H9 (cell line): ENCODE data around the gene SCNN1G. TPM values are rescaled to one million over a fixed set of nuclear protein-coding genes. Genes with fewer than 3 reads are reported as not detected.

ENCODE experiments used
- DNase-seq: peaks from one replicate; pipeline ENCODE4 v3.0.0-alpha.2; 2017
- H2AFZ ChIP-seq: one replicate; pipeline ENCODE4 v1.6.1; 2013; ENCODE audit warnings: mild to moderate bottlenecking, low read length, control low read depth, moderate library complexity
- H2AK5ac ChIP-seq: 2 replicates; pipeline ENCODE4 v1.6.1; 2013; ENCODE audit warnings: low read length, control low read depth, mixed read lengths; ENCODE audit not compliant: insufficient read length
- H2BK120ac ChIP-seq: one replicate; pipeline ENCODE4 v1.6.1; 2013; ENCODE audit warnings: low read depth, mild to moderate bottlenecking, low read length, control low read depth, inconsistent platforms; ENCODE audit not compliant: poor library complexity, severe bottlenecking
- H2BK12ac ChIP-seq: 2 replicates; pipeline ENCODE4 v1.6.1; 2013; ENCODE audit warnings: low read length, control low read depth, mixed read lengths, low read depth; ENCODE audit not compliant: insufficient read length
- H2BK15ac ChIP-seq: 2 replicates; pipeline ENCODE4 v1.6.1; 2013; ENCODE audit warnings: low read depth, low read length, control low read depth
- H2BK20ac ChIP-seq: one replicate; pipeline ENCODE4 v1.6.1; 2013; ENCODE audit warnings: low read depth, mild to moderate bottlenecking, low read length, control low read depth, inconsistent platforms; ENCODE audit not compliant: poor library complexity, severe bottlenecking
- H2BK5ac ChIP-seq: 2 replicates; pipeline ENCODE4 v1.6.1; 2013; ENCODE audit warnings: low read length, control low read depth, mixed read lengths; ENCODE audit not compliant: insufficient read length
- H3K14ac ChIP-seq: 2 replicates; pipeline ENCODE4 v1.6.1; 2013; ENCODE audit warnings: low read length, control low read depth; ENCODE audit not compliant: insufficient read depth
- H3K18ac ChIP-seq: 2 replicates; pipeline ENCODE4 v1.6.1; 2013; ENCODE audit warnings: low read depth, mild to moderate bottlenecking, mixed read lengths, low read length, control low read depth; ENCODE audit not compliant: insufficient read length
- H3K23ac ChIP-seq: 2 replicates; pipeline ENCODE4 v1.6.1; 2013; ENCODE audit warnings: low read length, control low read depth, mixed read lengths, low read depth; ENCODE audit not compliant: insufficient read length
- H3K23me2 ChIP-seq: 2 replicates; pipeline ENCODE4 v1.6.1; 2013; ENCODE audit warnings: low read depth, mild to moderate bottlenecking, mixed read lengths, low read length, control low read depth; ENCODE audit not compliant: insufficient read length, poor library complexity, severe bottlenecking
- H3K27ac ChIP-seq: 2 replicates; pipeline ENCODE4 v1.5.1; 2013; ENCODE audit warnings: low read length, control low read depth, mixed read lengths, low read depth; ENCODE audit not compliant: insufficient read length
- H3K27me3 ChIP-seq: 2 replicates; pipeline ENCODE4 v1.6.1; 2013; ENCODE audit warnings: low read length, control low read depth, inconsistent platforms; ENCODE audit not compliant: insufficient read depth
- H3K4ac ChIP-seq: 2 replicates; pipeline ENCODE4 v1.6.1; 2013; ENCODE audit warnings: low read depth, mild to moderate bottlenecking, control low read depth, inconsistent platforms, low read length, moderate library complexity
- H3K4me1 ChIP-seq: 2 replicates; pipeline ENCODE4 v1.6.1; 2013; ENCODE audit warnings: low read length, control low read depth, inconsistent platforms; ENCODE audit not compliant: insufficient read depth
- H3K4me2 ChIP-seq: 2 replicates; pipeline ENCODE4 v1.6.1; 2013; ENCODE audit warnings: low read length, control low read depth, mixed read lengths; ENCODE audit not compliant: insufficient read length, insufficient read depth
- H3K56ac ChIP-seq: 2 replicates; pipeline ENCODE4 v1.6.1; 2013; ENCODE audit warnings: low read depth, mild to moderate bottlenecking, mixed read lengths, low read length, control low read depth; ENCODE audit not compliant: insufficient read length
- H3K79me1 ChIP-seq: 2 replicates; pipeline ENCODE4 v1.6.1; 2013; ENCODE audit warnings: low read depth, mild to moderate bottlenecking, moderate library complexity, low read length, control low read depth, inconsistent platforms; ENCODE audit not compliant: insufficient read depth, poor library complexity, severe bottlenecking
- H3K79me2 ChIP-seq: 2 replicates; pipeline ENCODE4 v1.6.1; 2013; ENCODE audit warnings: low read length, control low read depth, inconsistent platforms; ENCODE audit not compliant: insufficient read depth
- H3K9ac ChIP-seq: 2 replicates; pipeline ENCODE4 v1.6.1; 2013; ENCODE audit warnings: low read length, control low read depth, mixed read lengths; ENCODE audit not compliant: insufficient read length; ENCODE audit errors: extremely low read depth
- H3K9me3 ChIP-seq: one replicate; pipeline ENCODE4 v1.6.1; 2013; ENCODE audit warnings: low read depth, low read length, inconsistent platforms; ENCODE audit not compliant: control insufficient read depth
- H3T11ph ChIP-seq: one replicate; pipeline ENCODE4 v1.6.1; 2013; ENCODE audit warnings: mild to moderate bottlenecking, low read length, control low read depth, inconsistent platforms
- H4K20me1 ChIP-seq: one replicate; pipeline ENCODE4 v1.6.1; 2013; ENCODE audit not compliant: control insufficient read depth, insufficient read length, insufficient read depth
- H4K5ac ChIP-seq: 2 replicates; pipeline ENCODE4 v1.6.1; 2013; ENCODE audit warnings: low read depth, mild to moderate bottlenecking, mixed read lengths, low read length, control low read depth; ENCODE audit not compliant: insufficient read length
- H4K8ac ChIP-seq: replicated peaks from 2 replicates; pipeline ENCODE4 v1.6.1; 2013; ENCODE audit warnings: low read length, control low read depth, mixed read lengths, low read depth; ENCODE audit not compliant: insufficient read length
- H4K91ac ChIP-seq: 2 replicates; pipeline ENCODE4 v1.6.1; 2013; ENCODE audit warnings: low read depth, mild to moderate bottlenecking, moderate library complexity, mixed read lengths, low read length, control low read depth; ENCODE audit not compliant: insufficient read length
- H3K27ac Mint-ChIP-seq, 3 experiments: 2 replicates in 2 of 3; 3 replicates in 1 of 3; pipeline ENCODE4 v1.8.0; 2020 to 2021; ENCODE audit warnings: mixed read lengths in 3 of 3, mild to moderate bottlenecking in 1 of 3, moderate library complexity in 1 of 3
- H3K27me3 Mint-ChIP-seq: 2 replicates; pipeline ENCODE4 v1.8.0; 2021; ENCODE audit warnings: low read depth, mild to moderate bottlenecking, moderate library complexity, mixed read lengths
- H3K36me3 Mint-ChIP-seq, 3 experiments: 2 replicates in 2 of 3; 3 replicates in 1 of 3; pipeline ENCODE4 v1.8.0; 2020 to 2021; ENCODE audit warnings: low read depth in 3 of 3, mixed read lengths in 3 of 3; ENCODE audit not compliant: insufficient read depth in 1 of 3
- H3K4me1 Mint-ChIP-seq, 2 experiments: 2 replicates each; pipeline ENCODE4 v1.8.0; 2020; ENCODE audit warnings: mixed read lengths in 2 of 2
- H3K4me3 Mint-ChIP-seq, 2 experiments: 2 replicates in 1 of 2; 3 replicates in 1 of 2; pipeline ENCODE4 v1.8.0; 2020 to 2021; ENCODE audit warnings: mild to moderate bottlenecking in 2 of 2, mixed read lengths in 2 of 2, moderate library complexity in 1 of 2
- H3K9me3 Mint-ChIP-seq, 2 experiments: 2 replicates in 1 of 2; 3 replicates in 1 of 2; pipeline ENCODE4 v1.8.0; 2020; ENCODE audit warnings: mild to moderate bottlenecking in 2 of 2, mixed read lengths in 2 of 2, moderate library complexity in 1 of 2
- WGBS: extraction: QIAGEN DNeasy Blood & Tissue Kit; methylation state at CpG from one replicate; pipeline ENCODE4 v1.1.7; 2013; ENCODE audit warnings: missing lambda C conversion rate, low lambda C conversion rate, mixed read lengths; ENCODE audit not compliant: insufficient read length; ENCODE audit errors: extremely low coverage; 5-methylcytosine and 5-hydroxymethylcytosine counted together
- total RNA-seq: library from RNA; stranded (reverse); gene quantifications from 2 replicates; pipeline ENCODE4 v1.2.1, GENCODE V29; 2021
- TF ChIP-seq, protein P1 (sequence below): fragments of 200-600 bp; sonication (generic); conservative IDR thresholded peaks from 3 replicates; pipeline ENCODE4 v1.8.0; 2021; ENCODE audit warnings: antibody characterized with exemption, mild to moderate bottlenecking

SCNN1G gene
- total RNA-seq, 1 experiment from 2014 or later, result 0.74 TPM

GRCh38 chr16:23223368-23223767, 40.8 kb downstream of the SCNN1G start:
- H4K20me1 ChIP-seq, result no peaks in the 10 kb centered on the region
- H3K4me1 ChIP-seq, result peaks cover 6% of the 10 kb centered on the region; the same call in 1 of the 2 replicates
- peak; percentile 30 for DNase-seq
- H3K4ac ChIP-seq, result no peak overlapping the region
- H3K27ac ChIP-seq, result no peak overlapping the region
- no peak overlapping the region for H2BK120ac ChIP-seq
- H3K36me3 Mint-ChIP-seq, result peaks cover 0 to 2% (median 0%) of the 10 kb centered on the region in 3 experiments; a peak in 1 of 7 replicates
- peak overlapping the region in 2 of 3 experiments; percentile 23 to 81; a peak in 4 of 7 replicates for H3K27ac Mint-ChIP-seq
- H3K9me3 Mint-ChIP-seq, result peaks cover 0 to 2% of the 10 kb centered on the region in 2 experiments; a peak in 1 of 5 replicates
- H3K14ac ChIP-seq, result no peak overlapping the region
- H4K8ac ChIP-seq, result no peak overlapping the region
- no peaks in the 10 kb centered on the region for H3K79me1 ChIP-seq
- no peaks in the 10 kb centered on the region for H3K9me3 ChIP-seq
- H2BK5ac ChIP-seq, result no peak overlapping the region
- H3K4me3 Mint-ChIP-seq, result no peak overlapping the region
- no peak overlapping the region for H3K9ac ChIP-seq
- no peak overlapping the region for H3K23ac ChIP-seq
- no peak overlapping the region for H2BK12ac ChIP-seq
- H2AK5ac ChIP-seq, result no peak overlapping the region
- H2AFZ ChIP-seq, result no peak overlapping the region
- H3K4me2 ChIP-seq, result no peak overlapping the region
- H3K27me3 ChIP-seq, result no peaks in the 10 kb centered on the region
- H2BK20ac ChIP-seq, result no peak overlapping the region
- H2BK15ac ChIP-seq, result no peak overlapping the region
- H3T11ph ChIP-seq, result no peak overlapping the region
- no peak overlapping the region for H3K56ac ChIP-seq
- H3K79me2 ChIP-seq, result no peaks in the 10 kb centered on the region
- no peak overlapping the region for H4K91ac ChIP-seq
- H3K27me3 Mint-ChIP-seq, result peaks cover 1% of the 10 kb centered on the region
- H3K4me1 Mint-ChIP-seq, result peaks cover 14 to 24% of the 10 kb centered on the region in 2 experiments
- no peaks in the 10 kb centered on the region for H3K23me2 ChIP-seq
- TF ChIP-seq, protein P1, sequence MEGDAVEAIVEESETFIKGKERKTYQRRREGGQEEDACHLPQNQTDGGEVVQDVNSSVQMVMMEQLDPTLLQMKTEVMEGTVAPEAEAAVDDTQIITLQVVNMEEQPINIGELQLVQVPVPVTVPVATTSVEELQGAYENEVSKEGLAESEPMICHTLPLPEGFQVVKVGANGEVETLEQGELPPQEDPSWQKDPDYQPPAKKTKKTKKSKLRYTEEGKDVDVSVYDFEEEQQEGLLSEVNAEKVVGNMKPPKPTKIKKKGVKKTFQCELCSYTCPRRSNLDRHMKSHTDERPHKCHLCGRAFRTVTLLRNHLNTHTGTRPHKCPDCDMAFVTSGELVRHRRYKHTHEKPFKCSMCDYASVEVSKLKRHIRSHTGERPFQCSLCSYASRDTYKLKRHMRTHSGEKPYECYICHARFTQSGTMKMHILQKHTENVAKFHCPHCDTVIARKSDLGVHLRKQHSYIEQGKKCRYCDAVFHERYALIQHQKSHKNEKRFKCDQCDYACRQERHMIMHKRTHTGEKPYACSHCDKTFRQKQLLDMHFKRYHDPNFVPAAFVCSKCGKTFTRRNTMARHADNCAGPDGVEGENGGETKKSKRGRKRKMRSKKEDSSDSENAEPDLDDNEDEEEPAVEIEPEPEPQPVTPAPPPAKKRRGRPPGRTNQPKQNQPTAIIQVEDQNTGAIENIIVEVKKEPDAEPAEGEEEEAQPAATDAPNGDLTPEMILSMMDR, result no peak
- WGBS, result no CpG with 5 or more reads among the region's 8 CpGs
- H4K5ac ChIP-seq, result no peak overlapping the region
- H3K18ac ChIP-seq, result no peak overlapping the region
